WTC11 (cell line): Measurements from ENCODE around the gene WDR7. TPM values are rescaled to one million over a fixed set of nuclear protein-coding genes. Genes with fewer than 3 reads are reported as not detected.

Source experiments
- ATAC-seq: fragments of 200-7000 bp; cut with Tn5 transposase; 2 replicates; pipeline ENCODE4 v1.10.0; 2021; ENCODE audit warnings: mild to moderate bottlenecking, moderate library complexity
- CTCF ChIA-PET: fragments of 300-600 bp; sonication (Branson Sonifier 250); formaldehyde crosslinking; loops from one replicate; lab custom pipeline; 2021; ENCODE audit warnings: antibody characterized with exemption; lab: Charles Lee
- POLR2A ChIA-PET: fragments of 350-600 bp; sonication (Branson Sonifier 250); formaldehyde crosslinking; loops from one replicate; lab custom pipeline; 2021; ENCODE audit warnings: antibody characterized with exemption; lab: Charles Lee
- DNase-seq: peaks from one replicate; pipeline ENCODE4 v3.0.0; 2021; ENCODE audit warnings: low spot score
- H3K27ac Mint-ChIP-seq: 2 replicates; pipeline ENCODE4 v1.8.0; 2021; ENCODE audit warnings: mixed read lengths
- H3K27me3 Mint-ChIP-seq: 2 replicates; pipeline ENCODE4 v1.8.0; 2021; ENCODE audit warnings: low read depth, mild to moderate bottlenecking, moderate library complexity, mixed read lengths
- H3K36me3 Mint-ChIP-seq: 2 replicates; pipeline ENCODE4 v1.8.0; 2021; ENCODE audit warnings: mixed read lengths
- H3K4me1 Mint-ChIP-seq: 2 replicates; pipeline ENCODE4 v1.8.0; 2022; ENCODE audit warnings: mixed read lengths
- H3K4me3 Mint-ChIP-seq: 2 replicates; pipeline ENCODE4 v1.8.0; 2021; ENCODE audit warnings: mild to moderate bottlenecking, moderate library complexity, mixed read lengths
- H3K9me3 Mint-ChIP-seq: 2 replicates; pipeline ENCODE4 v1.8.0; 2021; ENCODE audit warnings: mixed read lengths
- ATF1 ChIP-seq: sonication (generic); formaldehyde crosslinking; IDR thresholded peaks from 2 replicates; pipeline ENCODE4 v1.8.1; 2023; ENCODE audit warnings: mild to moderate bottlenecking, moderate library complexity, missing genetic modification reagents
- CBFB ChIP-seq: sonication (generic); formaldehyde crosslinking; IDR thresholded peaks from 2 replicates; pipeline ENCODE4 v1.8.1; 2022; ENCODE audit warnings: mild to moderate bottlenecking, low read depth, missing genetic modification reagents
- CDX4 ChIP-seq: fragments of 250-450 bp; sonication (Bioruptor Pico); IDR thresholded peaks from 2 replicates; pipeline ENCODE4 v1.9.0; 2021; ENCODE audit warnings: moderate library complexity, mild to moderate bottlenecking, inconsistent platforms, borderline replicate concordance
- E2F4 ChIP-seq: sonication (generic); formaldehyde crosslinking; IDR thresholded peaks from 2 replicates; pipeline ENCODE4 v1.8.1; 2022; ENCODE audit warnings: low read depth, mild to moderate bottlenecking, moderate library complexity, missing genetic modification reagents, borderline replicate concordance
- ETV6 ChIP-seq: sonication (generic); formaldehyde crosslinking; IDR thresholded peaks from 2 replicates; pipeline ENCODE4 v1.8.1; 2022; ENCODE audit warnings: mild to moderate bottlenecking, missing genetic modification reagents
- FOXP1 ChIP-seq: sonication (generic); formaldehyde crosslinking; IDR thresholded peaks from 2 replicates; pipeline ENCODE4 v1.8.0; 2022; ENCODE audit warnings: missing genetic modification reagents, mild to moderate bottlenecking, moderate library complexity, borderline replicate concordance
- HMGXB4 ChIP-seq: sonication (generic); formaldehyde crosslinking; IDR thresholded peaks from 2 replicates; pipeline ENCODE4 v1.8.1; 2023; ENCODE audit warnings: mild to moderate bottlenecking, moderate library complexity, missing genetic modification reagents
- IRF1 ChIP-seq: sonication (generic); formaldehyde crosslinking; IDR thresholded peaks from 2 replicates; pipeline ENCODE4 v1.8.0; 2023; ENCODE audit warnings: missing genetic modification reagents
- MYBL2 ChIP-seq: sonication (generic); formaldehyde crosslinking; IDR thresholded peaks from 2 replicates; pipeline ENCODE4 v1.8.1; 2023; ENCODE audit warnings: mild to moderate bottlenecking, moderate library complexity, missing genetic modification reagents
- PRDM15 ChIP-seq: sonication (generic); formaldehyde crosslinking; IDR thresholded peaks from 2 replicates; pipeline ENCODE4 v1.8.0; 2022; ENCODE audit warnings: missing genetic modification reagents
- PREB ChIP-seq: sonication (generic); formaldehyde crosslinking; IDR thresholded peaks from 2 replicates; pipeline ENCODE4 v1.8.1; 2022; ENCODE audit warnings: mild to moderate bottlenecking, missing genetic modification reagents, moderate library complexity, borderline replicate concordance
- SMAD3 ChIP-seq: sonication (generic); formaldehyde crosslinking; IDR thresholded peaks from 2 replicates; pipeline ENCODE4 v1.8.0; 2022; ENCODE audit warnings: missing genetic modification reagents, mild to moderate bottlenecking, borderline replicate concordance
- SP1 ChIP-seq: sonication (generic); formaldehyde crosslinking; conservative IDR thresholded peaks from 2 replicates; pipeline ENCODE4 v1.8.1; 2022; ENCODE audit warnings: missing genetic modification reagents
- TCF7 ChIP-seq: sonication (generic); formaldehyde crosslinking; IDR thresholded peaks from 2 replicates; pipeline ENCODE4 v1.8.0; 2022; ENCODE audit warnings: mild to moderate bottlenecking, low read depth, missing genetic modification reagents, moderate library complexity
- TP53 ChIP-seq: sonication (generic); formaldehyde crosslinking; IDR thresholded peaks from 2 replicates; pipeline ENCODE4 v1.8.1; 2023; ENCODE audit warnings: mild to moderate bottlenecking, missing genetic modification reagents
- USF2 ChIP-seq: sonication (generic); formaldehyde crosslinking; IDR thresholded peaks from 2 replicates; pipeline ENCODE4 v1.8.1; 2023; ENCODE audit warnings: mild to moderate bottlenecking, missing genetic modification reagents, moderate library complexity
- ZBTB21 ChIP-seq: sonication (generic); formaldehyde crosslinking; IDR thresholded peaks from 2 replicates; pipeline ENCODE4 v1.8.1; 2023; ENCODE audit warnings: mild to moderate bottlenecking, missing genetic modification reagents, borderline replicate concordance
- ZNF138 ChIP-seq: sonication (generic); formaldehyde crosslinking; conservative IDR thresholded peaks from 2 replicates; pipeline ENCODE4 v1.8.1; 2022; ENCODE audit warnings: mild to moderate bottlenecking, moderate library complexity, missing genetic modification reagents
- ZNF219 ChIP-seq: sonication (generic); formaldehyde crosslinking; IDR thresholded peaks from 2 replicates; pipeline ENCODE4 v1.8.0; 2023; ENCODE audit warnings: missing genetic modification reagents, mild to moderate bottlenecking, borderline replicate concordance
- ZNF416 ChIP-seq: fragments of 250-450 bp; sonication (Bioruptor Pico); IDR thresholded peaks from 2 replicates; pipeline ENCODE4 v1.9.0; 2021; ENCODE audit warnings: mild to moderate bottlenecking, inconsistent platforms
- ZNF512 ChIP-seq: sonication (generic); formaldehyde crosslinking; IDR thresholded peaks from 2 replicates; pipeline ENCODE4 v1.8.1; 2022; ENCODE audit warnings: missing genetic modification reagents, borderline replicate concordance
- total RNA-seq: library from RNA; stranded (reverse); gene quantifications from 3 replicates; pipeline ENCODE4 v1.2.3, GENCODE V29; 2021

The WDR7 gene
- total RNA-seq, 1 experiment from 2014 or later, result 12.2 TPM

GRCh38 chr18:57004366-57005121 lies 353.4 kb downstream of the WDR7 start:
- ChIA-PET POLR2A (no interaction called here), CTCF (no interaction called here)
- H3K4me1 Mint-ChIP-seq, result peaks cover 10% of the 10 kb centered on the region
- DNase-seq, result no peak
- TF ChIP-seq PRDM15, result no peak
- no peak for TF ChIP-seq IRF1 (CRISPR knock-in tag)
- no peak for TF ChIP-seq ZNF416 (CRISPR knock-in tag)
- TF ChIP-seq ATF1 (CRISPR knock-in tag), result no peak
- no peak for TF ChIP-seq PREB (CRISPR knock-in tag)
- no peak for TF ChIP-seq ZBTB21 (CRISPR knock-in tag)
- TF ChIP-seq ETV6, result no peak
- no peak for TF ChIP-seq TCF7 (CRISPR knock-in tag)
- TF ChIP-seq ZNF138 (CRISPR knock-in tag), result no peak
- TF ChIP-seq ZNF219 (CRISPR knock-in tag), result no peak
- TF ChIP-seq SMAD3 (CRISPR knock-in tag), result no peak
- TF ChIP-seq CBFB, result no peak
- ATAC-seq, result no peak
- H3K9me3 Mint-ChIP-seq, result no peaks in the 10 kb centered on the region
- no peaks in the 10 kb centered on the region for H3K36me3 Mint-ChIP-seq
- H3K27ac Mint-ChIP-seq, result no peak overlapping the region
- H3K4me3 Mint-ChIP-seq, result no peak overlapping the region
- no peaks in the 10 kb centered on the region for H3K27me3 Mint-ChIP-seq

- H3K4me1 Mint-ChIP-seq, result peaks cover 10% of the 10 kb centered on the region
- ATAC-seq, result peak; percentile 78
- POLR2A ChIA-PET, result interaction anchor here (0.5 kb wide), 1 partner anchor 17 kb away, joined by 3 read pairs; no protein-coding TSS in a partner anchor
- H3K27me3 Mint-ChIP-seq, result no peaks in the 10 kb centered on the region
- CTCF ChIA-PET, result interaction anchor here (0.9 to 1.4 kb wide), 2 partner anchors 56 to 134 kb away, joined by 3 read pairs; no protein-coding TSS in a partner anchor
- no peak for DNase-seq
- H3K36me3 Mint-ChIP-seq, result no peaks in the 10 kb centered on the region
- H3K9me3 Mint-ChIP-seq, result no peaks in the 10 kb centered on the region
- no peak overlapping the region for H3K27ac Mint-ChIP-seq
- no peak overlapping the region for H3K4me3 Mint-ChIP-seq
- TF ChIP-seq TCF7 (CRISPR knock-in tag), result no peak
- TF ChIP-seq MYBL2, result no peak
- TF ChIP-seq TP53 (CRISPR knock-in tag), result no peak
- TF ChIP-seq E2F4 (CRISPR knock-in tag), result no peak
- no peak for TF ChIP-seq CDX4 (CRISPR knock-in tag)
- TF ChIP-seq ZNF512, result no peak
- no peak for TF ChIP-seq SP1
- no peak for TF ChIP-seq USF2 (CRISPR knock-in tag)
- TF ChIP-seq HMGXB4, result no peak
- no peak for TF ChIP-seq FOXP1
Measured at GRCh38 chr18:57008001-57008686, 357.0 kb downstream of the WDR7 start.
